NCI-H2196 treated with DMSO at 0.1 percent for 48 hours (cell line): ENCODE data around the gene GOLT1B.

Experiments
- DNase-seq: peaks from one replicate; lab custom pipeline; 2025; ENCODE audit not compliant: unreplicated experiment; lab: John Stamatoyannopoulos, UW

GOLT1B gene

DNA sequence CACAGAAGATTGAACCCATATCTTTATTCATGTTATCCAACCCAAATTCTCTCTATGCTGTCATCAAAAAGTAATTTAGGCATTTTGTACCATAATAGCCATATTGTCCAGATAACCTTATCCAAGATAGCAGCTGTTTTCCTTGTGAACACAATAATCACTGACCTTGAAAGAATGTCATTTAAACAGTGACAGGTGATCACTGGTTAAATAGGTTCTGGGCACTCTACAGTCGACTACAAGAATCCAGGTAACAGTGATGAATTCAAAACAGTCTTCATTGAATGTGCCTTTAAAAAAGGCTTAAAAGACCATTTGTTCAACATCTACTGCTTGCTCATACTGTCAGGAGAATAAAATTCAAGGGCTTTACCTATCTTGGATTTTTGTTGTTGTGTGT is 20.0 kb downstream of the GOLT1B start:
- DNase-seq, result no peak

GRCh38 chr12:21523148-21523547 is 21.6 kb downstream of the GOLT1B start:
- DNase-seq, result no peak

DNA sequence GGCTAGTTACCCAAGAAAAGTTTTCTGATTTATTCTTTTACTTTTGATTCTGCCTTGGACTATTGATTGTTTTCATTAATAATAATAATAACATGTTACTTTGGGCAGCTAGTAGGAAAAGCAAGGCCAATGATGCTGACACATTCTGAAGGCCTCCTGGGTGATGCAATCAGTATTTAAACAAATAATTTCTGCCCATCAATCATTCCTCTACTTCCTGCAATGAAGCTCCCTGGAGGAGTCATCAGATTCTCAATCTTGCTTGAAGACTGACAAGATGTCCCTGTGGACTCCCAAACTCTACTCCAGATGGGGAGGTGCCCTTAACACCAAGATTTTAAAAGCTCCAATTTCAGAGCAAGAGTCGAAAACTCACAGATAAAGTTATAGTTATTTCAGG is 24.5 kb downstream of the GOLT1B start, which contains the start of gene SPX:
TSS of gene SPX (plus strand) at position 244 of the 400 bp plus-strand sequence. CDS start 177 bp downstream, outside the sequence.
- no peak for DNase-seq

GRCh38 chr12:21526721-21527345 is 25.2 kb downstream of the GOLT1B start:
- DNase-seq, result peak; percentile 55

DNA sequence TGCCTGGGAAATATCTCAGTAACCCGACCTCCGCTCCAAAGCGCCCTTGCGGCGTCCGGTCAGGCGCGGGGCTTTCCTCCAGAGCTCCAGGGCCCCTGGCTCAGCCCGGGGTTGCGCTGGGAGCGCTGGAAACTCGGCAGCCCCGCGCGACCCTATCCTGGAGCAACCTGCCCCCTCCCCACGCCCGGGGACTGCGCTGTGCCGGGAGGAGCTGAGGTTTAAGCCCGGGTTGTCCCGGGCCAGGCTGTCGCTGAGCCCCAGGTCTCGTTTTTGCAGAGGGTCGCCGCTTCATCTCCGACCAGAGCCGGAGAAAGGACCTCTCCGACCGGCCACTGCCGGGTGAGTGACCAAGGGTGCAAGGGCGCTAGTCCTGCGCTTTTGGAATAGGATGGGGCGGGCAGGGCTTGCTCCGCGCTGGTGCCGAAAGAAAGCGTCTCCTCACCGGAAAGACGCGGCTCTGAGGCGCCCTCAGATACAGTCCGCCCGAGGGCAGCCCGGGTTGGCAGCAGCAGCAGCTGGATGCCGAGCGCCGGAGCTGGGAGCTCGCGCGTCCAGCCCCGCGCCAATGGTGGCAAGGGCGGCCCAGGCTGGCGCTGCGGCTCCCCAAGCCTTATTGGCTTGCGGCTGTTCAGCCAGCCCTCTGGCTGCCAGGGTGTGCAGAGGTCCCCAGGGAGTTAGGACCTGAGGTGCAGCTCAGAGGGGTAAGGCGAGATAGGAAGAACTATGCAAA is 26.0 kb downstream of the GOLT1B start:
- peak; percentile 79 for DNase-seq

GRCh38 chr12:21528953-21529352 is 27.4 kb downstream of the GOLT1B start:
- no peak for DNase-seq

DNA sequence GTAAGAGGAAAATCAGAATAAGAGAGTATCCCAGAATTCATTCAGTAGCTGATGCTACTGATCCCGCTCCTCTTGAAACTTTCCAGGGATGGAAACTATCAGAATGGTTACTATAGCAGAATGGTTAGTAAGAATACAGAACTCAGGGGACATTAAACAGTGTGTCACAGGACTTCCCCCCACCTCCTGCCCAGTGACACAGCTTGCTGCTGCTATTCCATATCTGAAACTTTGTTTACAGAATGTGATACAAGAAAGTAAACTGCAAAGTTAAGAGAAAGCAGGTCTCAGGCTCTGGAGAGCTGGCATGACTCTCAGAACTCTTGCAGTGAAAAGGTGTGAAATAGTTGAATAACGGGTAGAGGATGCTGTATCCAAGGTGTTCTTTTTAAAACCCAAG is 27.9 kb downstream of the GOLT1B start:
- DNase-seq, result no peak

DNA sequence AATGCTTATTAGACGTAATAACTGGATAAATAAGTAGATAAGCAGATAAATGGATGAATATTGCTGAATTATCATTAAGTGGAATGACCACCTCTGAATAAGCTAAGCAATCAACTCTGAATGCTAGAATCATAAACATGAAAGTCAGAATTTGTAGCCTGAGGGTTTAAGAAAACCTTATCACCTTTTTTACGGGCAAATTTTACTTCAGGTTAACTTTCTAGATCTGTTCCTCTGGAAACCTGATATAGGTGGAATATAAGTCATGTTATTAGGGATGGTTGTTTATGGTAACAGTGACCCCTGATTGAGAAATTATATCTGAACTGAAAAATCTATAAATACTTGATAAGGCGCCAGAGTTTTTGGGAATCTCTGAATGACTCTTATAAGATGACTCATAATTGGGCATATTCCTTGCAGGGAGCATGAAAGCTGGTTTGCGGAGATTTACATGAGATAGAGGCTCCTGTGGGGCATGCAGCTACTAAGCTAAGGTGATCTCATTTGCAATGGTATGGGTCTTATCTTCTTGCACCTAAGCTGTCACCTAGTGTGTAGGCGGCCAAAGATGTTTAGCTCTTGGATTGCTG is 36.6 kb downstream of the GOLT1B start:
- no peak for DNase-seq

DNA sequence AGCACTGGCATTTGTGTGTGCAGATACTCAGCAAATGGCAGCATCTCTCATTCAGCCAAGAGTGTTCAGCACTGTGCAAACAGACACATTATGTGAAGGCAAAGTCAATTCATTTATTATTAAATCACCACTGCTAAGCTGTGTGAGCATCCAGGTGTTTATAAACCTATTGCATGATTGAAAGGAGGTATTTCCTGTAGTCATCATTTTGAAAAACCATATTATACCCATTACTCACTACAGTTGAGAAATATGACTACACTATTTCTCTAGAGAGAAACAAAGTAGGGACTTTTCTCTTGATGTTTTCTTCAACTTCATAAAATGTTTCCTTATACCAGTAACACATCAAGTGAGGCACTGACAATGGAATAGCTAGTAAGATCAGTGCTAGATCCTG is 38.2 kb downstream of the GOLT1B start:
- DNase-seq, result no peak

DNA sequence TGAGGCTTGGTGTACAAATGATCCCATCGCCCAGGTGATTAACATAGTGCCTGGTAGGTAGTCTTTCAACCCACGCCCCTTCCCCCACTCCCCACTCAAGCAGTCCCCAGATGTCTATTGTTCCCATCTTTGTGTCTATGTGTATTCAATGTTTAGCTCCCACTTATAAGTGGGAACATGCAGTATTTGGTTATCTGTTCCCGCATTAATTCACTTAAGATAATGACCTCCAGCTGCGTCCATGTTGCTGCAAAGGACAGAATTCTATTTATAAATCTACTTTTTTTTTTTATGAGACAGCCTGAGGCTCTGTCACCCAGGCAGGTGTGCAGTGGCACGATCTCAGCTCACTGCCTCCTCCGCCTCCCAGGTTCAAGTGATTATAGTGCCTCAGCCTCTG is 40.2 kb downstream of the GOLT1B start:
- DNase-seq, result no peak

GRCh38 chr12:21542403-21542802 is 40.8 kb downstream of the GOLT1B start:
- DNase-seq, result no peak

GRCh38 chr12:21543151-21543550 is 41.6 kb downstream of the GOLT1B start:
- no peak for DNase-seq

GRCh38 chr12:21545557-21545956 is 44.0 kb downstream of the GOLT1B start:
- no peak for DNase-seq

- DNase-seq, result no peak
Measured at GRCh38 chr12:21546716-21547115, 45.1 kb downstream of the GOLT1B start.

- no peak for DNase-seq
Measured at GRCh38 chr12:21547437-21547836, 45.8 kb downstream of the GOLT1B start.

- no peak for DNase-seq
Measured at GRCh38 chr12:21551841-21552465, 50.4 kb downstream of the GOLT1B start.

GRCh38 chr12:21552635-21553328 is 51.2 kb downstream of the GOLT1B start:
- DNase-seq, result no peak

DNA sequence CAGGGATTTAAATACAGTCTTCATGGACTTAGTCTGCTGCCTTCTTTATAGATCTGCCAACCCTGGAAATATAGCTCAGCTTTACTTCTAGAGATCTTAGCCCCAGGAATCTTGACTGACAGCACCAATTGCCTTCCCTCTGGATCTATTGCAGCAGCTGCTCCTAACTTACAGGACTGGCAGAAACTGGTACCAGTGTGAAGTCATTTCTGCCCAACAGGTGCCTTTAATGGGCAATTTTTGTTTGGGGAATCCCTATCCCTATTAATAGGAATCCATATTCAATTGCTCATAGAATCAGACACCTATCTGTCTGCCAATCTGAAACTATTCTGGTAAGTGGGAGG is 51.7 kb downstream of the GOLT1B start:
- DNase-seq, result no peak

DNA sequence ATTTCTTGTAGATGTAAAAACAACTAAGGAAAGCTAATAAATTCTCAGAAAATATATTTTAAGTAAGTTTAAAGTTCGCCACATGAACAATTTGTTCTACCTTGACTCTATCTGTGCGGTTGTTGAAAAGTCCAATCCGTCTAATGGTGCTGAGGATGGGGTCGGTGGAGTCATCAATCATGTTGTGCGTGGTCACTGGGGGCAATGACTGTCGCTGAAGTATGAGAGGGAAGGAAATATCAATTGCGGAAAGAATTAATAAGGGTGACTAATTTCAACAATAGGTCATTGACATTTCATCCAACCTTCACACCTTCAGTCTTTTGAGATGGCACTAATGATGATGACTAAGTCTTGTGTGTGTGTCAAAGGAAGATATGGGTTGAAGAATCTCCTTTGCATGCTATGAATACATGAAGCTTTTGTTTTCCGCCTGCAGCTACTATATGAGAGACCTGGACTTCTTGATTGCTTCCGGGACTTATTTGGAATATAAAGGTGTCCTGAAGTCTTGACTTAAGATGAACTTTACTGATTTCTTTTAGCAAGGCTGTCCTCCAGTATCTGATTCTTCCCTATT is 56.6 kb downstream of the GOLT1B start:
- no peak for DNase-seq

DNA sequence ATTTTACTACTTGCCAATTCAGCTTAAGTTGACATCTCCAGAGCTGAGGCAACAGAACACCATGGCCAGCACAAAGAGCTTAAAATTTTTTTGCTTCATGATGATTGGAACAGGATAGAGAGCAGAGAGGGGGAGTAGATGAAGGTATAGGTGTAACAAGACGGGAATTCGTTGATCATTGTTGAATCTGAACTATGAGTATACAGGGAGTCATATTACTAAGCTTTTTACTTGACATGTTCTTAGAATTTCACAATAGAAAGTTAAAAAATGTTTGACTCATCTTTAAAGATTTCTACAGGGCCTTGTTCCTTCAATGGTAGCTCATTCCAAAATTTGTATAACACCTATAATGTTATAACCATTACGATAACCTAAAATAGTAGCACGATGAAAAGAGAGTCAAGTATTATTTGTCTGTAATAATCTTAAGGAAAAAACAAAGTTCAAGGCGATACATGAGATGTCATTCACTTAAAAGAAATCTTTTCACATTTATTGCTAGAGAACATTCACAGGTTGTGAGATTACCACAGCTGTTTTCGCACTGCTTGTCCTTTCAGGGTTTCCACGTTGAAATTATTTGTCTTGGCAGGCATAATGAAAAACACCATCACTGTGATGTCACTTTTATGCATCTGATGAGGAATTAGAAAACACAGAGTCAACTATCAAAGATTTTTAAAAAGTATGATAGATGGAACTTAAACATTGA is 58.4 kb downstream of the GOLT1B start:
- DNase-seq, result no peak
